Renal cortex interstitium (tissue), 11 donors: ENCODE measurements around the gene FAM78A. TPM values are rescaled to one million over a fixed set of nuclear protein-coding genes. Genes with fewer than 3 reads are reported as not detected.

Source experiments
- DNase-seq, 11 donors: peaks; one replicate each; pipeline ENCODE4 v3.0.0-alpha.2; 2013; ENCODE audit warnings: low read depth in 9 of 11, low spot score in 4 of 11; ENCODE audit errors: extremely low read depth in 1 of 11
- polyA plus RNA-seq, 3 donors: library from polyadenylated mRNA; unstranded; fragments of 120-200 nt; gene quantifications; one replicate each; pipeline ENCODE4 v1.2.1, GENCODE V29; 2013; ENCODE audit not compliant: insufficient read length in 3 of 3

The FAM78A gene
- polyA plus RNA-seq, 3 donors, result 2.5 to 4.3 (median 2.6) TPM

DNA sequence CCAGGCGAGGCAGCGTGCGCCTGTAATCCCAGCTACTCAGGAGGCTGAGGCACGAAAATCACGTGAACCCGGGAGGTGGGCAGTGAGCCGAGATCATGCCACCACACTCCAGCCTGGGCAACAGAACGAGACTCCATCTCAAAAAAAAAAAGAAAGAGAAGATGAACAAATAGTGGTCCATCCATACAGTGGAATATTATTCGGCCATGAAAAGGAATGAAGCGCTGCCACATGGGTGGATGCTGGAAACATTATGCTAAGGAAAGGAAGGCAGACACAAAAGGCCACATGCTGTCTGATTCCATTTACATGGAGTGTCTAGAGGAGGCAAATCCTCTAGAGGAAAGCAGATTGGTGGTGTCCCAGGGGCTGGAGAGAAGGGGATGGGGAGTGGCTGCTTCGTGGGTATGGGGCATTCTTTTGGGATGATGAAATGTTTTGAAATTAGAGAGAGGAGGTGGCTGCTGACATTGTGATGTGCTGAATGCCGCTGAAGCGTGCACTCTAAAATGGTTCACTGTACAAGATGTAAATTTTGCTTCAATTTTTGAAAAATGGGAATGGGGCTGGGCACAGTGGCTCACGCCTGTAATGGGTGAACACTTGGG, 30.2 kb upstream of the FAM78A start:
- no peak for DNase-seq

DNA sequence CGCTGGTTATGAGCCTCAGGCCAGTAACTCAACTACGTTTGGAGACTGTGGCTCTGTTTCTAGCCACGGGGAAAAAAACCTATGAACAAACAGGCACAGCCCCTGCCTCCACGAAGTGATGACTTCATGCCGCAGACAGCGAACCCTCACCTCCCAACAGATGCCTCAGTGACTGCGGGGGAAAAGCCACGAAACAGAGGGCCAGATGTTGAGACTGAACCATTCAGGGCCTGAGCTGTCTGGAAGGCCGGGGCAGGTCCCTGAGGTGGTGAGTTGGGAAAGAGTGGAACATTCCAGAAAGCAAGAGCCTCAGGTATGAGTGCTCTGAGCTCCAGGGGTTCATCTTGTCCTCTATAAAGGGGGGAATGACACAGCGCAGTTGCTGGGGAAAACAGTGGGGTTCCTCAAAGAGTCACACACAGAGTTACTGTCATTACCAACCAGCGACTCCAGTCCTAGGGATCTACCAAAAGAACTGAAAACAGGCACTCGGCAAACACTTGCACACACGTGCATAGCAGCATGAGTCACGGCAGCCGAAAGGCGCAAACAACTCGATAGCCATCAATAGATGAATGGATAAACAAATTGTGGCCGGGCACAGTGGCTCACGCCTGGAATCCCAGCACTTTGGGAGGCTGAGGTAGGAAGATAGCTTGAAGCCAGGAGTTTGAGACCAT, 28.5 kb upstream of the FAM78A start:
- no peak for DNase-seq

DNA sequence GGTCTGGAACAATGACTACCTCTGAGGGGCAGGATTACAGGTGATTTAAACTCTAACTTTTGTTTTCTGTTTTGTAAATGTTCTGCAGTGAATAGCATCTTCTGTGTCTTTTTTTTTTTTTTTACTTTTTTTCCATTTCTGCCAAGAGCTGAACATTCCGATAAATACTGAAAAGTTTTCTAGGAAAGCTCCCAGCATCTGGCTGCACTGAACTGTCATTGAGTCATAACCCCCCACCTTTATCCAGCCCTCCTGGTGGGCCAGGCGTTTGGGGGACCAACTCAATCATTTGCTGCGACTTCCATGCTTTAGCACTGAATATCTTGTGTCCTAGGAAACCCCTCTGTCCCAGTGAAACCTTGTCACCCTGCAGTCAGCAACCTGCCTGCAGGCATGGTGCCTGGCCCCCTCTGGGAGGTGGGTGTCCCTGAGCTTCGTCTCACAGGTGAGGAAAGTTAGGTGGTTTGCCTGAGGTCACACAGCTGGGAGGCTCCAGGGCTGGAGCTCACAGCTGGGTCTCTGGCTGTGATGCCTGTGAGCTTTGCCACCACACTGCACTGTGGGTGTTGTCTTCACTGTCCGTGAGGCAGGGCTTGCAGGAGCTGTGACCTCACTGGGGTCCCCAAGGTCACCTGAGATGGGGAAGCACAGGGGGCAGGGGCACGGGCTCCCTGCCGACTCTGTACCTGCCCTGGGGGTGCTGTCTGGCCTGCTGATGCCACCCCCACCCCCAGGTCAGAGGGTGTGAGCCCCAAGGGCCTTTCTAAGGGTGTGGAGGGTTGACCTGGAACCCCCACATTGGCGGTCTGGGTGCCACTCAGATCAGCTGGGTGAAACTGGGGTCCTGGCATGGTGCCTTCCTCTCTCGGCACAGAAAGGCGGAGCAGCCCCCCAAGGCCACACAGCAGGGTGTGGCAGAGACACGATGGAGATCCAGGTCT, 27.3 kb upstream of the FAM78A start:
- no peak for DNase-seq

DNA sequence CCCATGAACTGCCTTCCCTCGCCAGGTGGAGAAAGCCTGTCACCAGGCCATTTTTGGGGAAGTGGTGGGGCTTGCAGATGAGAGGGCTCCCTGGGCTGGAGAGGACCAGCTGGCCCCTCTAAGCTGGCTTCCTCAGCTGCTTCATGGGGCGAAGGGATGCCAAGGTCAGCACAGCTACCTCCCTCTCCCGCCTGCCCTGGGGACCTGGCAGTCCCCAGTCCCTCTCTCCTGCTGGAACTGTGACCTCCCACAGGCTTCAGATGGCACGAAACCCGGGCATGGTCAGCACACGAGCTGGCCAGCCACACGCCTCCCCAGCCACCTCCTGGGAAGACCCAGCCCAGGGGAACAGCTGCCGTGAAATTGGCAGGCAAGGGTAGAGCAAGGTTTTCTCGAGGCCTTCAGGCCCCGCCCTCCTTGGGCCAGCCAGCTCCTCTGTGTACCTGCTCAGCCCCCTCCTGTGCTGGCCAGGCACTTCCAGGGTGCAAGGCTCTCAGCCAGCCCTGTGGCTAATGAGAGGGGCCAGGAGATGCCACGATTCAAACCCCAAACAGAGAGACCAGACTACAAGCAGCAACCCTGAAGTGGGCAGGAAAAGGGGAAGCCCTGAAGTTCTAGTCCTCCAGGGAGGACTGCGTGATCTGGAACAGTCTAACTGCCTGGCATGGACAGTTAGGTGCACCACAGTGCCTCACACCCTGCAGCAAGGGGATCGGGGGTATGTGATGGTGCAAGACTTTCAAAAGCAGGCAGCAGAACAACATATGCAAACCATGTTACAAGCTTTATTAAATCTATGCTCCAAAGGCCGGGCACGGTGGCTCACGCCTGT, 26.1 kb upstream of the FAM78A start:
- no peak for DNase-seq

DNA sequence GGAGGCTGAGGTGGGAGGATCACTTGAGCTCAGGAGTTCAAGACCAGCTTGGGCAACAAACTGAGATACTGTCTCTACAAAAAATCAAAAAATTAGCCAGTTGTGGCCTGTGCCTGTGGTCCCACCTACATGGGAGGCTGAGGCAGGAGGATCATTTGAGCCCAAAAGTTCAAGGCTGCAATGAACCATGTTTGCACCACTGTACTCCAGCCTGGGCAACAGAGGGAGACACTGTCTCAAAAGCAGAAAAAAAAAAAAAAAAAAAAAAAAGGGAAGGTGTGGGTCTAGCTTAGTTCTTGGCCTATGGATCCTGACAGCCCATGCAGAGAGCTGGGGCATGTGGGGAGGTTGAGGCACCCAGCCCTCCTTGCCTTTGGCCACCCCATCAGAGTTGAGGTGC, 24.1 kb upstream of the FAM78A start:
- no peak for DNase-seq

DNA sequence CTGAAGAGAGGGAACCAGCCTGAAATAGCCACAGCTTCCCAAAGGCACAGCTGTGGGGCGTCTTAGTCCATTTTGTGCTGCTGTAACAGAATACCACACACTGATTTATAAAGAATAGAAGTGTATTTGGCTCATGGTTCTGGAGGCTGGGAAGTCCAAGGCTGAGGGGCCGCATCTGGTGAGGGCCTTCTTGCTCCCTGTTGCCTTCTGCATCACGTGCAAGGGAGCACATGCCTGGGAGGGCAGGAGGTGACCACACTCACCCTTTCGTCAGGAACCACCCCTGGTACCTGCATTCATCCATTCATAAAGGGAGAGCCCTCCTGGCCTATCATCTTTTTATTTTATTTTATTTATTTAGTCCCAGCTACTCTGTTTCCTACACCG, 23.6 kb upstream of the FAM78A start:
- no peak for DNase-seq

DNA sequence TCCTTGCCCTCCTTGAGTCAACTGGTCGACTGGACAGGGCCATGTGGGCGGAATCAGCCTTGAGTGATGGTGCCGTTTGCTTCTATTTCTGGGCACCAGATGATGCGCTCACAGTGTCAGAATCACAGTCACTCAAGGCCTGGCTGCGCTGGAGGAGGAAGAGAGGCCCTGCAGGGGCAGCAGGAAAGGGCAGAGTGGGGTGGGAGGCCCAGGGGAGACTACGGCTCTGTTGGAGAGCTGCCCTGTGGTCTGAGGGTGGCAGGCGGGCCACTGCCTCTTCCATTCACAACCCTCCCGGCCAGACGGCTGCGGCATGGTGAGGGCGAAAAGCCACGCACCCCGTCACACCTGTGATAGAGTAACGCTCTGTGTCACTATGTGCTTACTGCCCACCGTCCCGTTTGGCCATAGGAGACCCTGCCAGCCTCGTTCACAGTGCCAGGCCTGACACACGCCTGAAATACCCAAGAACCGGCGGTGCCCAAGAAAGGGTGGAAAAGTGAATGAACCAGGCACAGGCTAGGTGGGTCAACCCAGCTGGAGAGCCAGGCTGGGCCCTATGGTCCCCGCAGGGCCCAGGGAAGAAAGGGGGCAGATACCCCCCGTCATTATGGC, 23.1 kb upstream of the FAM78A start:
- no peak for DNase-seq

DNA sequence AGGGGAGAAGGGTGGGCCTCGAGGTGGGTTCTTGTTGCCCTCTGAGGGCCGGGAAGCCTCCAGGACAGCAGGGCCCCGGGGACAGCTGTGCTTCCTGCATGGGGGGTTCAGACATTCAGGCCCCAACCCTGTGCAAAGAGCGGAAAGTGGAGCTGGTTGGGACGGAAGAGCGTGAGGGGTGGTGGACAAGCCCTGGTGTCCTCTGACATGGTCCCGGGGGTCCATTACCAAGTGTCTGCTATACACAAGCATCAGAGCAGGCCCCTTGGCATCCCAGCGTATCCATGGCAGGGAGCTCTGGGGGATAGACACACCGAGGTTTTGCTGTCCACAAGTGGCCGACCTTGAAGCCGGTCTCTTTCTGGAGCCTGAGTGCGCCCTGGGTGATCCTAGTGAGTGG, 22.5 kb upstream of the FAM78A start:
- no peak for DNase-seq

DNA sequence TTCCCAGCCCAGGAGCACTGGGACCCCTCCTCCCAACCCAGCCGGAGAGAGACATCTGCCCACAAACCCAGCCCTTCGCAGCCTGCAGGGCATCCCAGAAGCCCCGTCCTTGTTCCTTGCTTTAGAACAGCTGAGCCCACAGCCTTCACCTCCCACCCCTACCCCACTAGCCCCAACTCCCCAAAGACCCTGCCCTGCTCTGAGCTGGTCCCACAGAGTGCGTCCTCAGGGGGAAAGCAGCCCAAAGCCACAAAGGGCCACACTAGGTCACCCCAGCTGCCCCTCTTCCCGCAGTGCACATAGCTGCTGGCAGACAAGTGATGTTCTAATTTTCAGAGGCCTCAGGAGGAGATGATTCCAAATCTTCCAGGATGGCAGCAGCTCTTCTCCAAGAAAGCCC, 22.0 kb upstream of the FAM78A start:
- DNase-seq, result no peak

DNA sequence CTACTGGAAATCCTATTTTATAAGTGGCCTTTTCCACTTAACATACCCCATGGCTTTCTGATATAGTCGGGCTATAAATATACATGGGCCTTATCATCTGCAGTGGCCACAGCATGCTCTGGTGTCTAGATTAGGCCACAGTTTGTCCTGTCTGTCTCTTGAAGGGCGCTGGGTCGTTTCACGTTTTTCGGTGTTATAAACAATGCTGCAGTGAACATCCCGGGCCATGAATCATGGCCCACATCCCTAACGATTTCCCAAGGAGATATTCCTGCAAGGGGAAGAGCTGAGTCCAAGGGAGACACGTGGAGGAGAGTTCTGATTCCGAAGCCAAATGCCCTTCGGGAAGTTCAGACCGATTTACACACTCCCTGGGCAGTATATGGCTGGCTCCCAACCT, 21.6 kb upstream of the FAM78A start:
- no peak for DNase-seq

DNA sequence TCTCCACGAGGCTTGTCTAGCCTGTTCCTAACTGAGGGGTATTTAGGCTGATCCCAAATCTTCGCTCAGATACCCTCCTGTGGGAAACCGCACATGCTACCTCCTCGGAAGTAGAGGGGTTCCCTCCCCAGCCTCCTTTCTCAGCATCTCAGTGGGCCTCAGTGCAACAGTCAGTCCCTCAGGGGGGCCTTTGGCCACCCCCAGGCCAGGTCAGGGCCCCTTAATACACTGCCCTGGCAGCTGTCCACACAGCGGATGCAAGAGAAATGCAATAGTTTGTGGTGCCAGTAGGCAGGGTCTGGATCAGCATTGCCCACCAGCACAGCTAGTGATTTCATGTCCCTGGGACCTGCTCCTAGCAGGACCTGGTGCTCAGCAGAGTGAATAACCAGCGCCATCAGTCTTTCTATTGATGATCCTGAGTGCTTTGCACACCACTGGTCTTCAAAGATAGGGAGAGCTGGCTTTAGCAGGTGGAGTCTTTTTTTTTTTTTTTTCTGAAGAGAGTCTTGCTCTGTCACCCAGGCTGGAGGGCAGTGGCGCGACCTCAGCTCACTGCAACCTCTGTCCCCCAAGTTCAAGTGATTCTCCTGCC, 20.7 kb upstream of the FAM78A start:
- DNase-seq, result no peak

DNA sequence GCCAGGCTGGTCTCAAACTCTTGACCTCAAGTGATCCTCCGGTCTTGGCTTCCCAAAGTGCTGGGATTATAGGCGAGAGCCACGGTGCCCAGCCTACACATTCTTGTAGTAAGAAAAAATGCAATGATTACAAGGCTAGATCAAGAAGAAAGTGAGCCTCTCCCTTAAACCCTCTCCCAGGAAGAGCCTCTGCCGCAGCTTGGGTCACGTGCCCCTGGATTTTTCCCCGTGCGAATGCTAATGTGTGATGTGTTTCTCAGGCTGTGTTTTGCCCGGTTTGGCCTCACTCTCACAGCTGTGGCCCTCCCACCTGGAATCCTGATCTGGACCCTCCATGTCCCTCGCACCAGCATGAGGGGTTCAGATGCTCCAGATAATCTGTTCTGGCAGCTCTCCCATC, 20.1 kb upstream of the FAM78A start:
- DNase-seq, result no peak

DNA sequence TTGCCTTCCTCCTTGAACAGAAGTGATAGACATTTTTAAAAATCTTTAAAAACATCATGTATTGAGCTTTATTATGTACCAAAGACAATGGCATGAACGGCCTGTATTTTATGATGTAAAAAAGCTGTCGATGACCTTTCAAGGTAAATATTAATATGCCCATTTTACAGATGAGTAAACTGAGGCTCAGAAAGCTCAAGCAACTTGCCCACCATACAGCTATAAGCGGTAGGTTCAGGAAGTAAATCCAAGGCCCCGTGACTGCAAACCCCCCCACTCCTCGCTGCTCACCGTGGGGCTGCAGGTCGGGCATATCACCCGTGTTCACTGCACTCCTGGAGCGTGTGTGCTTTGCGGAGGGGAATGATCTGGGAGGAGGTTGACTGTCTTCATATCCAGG, 16.6 kb upstream of the FAM78A start:
- no peak for DNase-seq

DNA sequence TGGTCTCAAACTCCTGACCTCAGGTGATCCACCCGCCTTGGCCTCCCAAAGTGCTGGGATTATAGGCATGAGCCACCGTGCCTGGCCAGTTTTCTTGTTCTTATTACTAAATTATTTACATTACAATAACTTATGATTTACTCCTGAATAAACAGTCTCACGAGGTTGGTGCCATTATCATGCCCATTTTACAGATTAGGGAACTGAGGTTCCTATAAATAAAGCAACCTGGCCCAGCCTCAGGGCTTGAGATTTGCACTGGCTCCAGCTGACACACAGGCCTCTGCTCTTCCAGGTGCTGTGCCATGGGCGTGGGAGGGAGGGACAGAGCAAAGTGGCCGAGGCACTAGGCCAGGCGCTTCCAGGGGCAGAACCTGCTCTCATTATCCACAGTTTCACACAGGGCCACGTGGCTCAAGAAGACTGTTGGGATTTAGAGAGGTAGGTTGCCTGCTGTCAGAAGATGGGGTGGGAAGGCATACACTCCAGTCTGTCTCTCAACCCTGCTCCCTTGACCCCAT, 15.5 kb upstream of the FAM78A start:
- DNase-seq, result no peak

DNA sequence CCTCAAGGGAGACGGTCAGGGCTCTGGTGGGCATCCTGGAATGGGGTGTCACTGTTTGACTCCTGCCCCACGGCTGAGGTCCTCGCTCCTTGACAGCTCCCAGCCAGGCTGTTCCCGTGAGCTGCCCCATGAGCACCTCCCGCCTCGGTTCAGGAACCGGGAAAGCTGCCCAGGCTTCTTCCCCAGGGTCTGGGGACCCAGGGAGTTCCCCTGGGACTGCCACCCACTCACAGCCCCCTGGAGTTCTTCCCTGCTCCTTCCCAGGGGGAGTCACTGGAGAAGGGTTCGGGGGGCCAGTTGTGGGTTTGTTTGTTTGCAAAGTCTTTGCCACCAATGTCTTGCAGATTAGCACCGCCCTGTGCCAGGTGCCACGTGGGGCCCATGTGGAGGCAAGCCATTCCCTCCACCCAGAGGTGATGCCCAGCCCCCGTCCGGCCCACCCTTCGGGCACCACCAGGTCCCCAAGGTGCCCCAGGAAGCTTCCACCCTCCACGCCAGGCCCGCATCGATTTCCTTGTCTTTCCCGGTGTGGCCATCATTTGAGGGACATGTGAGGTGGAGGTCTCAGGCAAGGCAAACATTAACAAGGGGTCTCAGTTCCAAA, 14.6 kb upstream of the FAM78A start:
- no peak for DNase-seq

DNA sequence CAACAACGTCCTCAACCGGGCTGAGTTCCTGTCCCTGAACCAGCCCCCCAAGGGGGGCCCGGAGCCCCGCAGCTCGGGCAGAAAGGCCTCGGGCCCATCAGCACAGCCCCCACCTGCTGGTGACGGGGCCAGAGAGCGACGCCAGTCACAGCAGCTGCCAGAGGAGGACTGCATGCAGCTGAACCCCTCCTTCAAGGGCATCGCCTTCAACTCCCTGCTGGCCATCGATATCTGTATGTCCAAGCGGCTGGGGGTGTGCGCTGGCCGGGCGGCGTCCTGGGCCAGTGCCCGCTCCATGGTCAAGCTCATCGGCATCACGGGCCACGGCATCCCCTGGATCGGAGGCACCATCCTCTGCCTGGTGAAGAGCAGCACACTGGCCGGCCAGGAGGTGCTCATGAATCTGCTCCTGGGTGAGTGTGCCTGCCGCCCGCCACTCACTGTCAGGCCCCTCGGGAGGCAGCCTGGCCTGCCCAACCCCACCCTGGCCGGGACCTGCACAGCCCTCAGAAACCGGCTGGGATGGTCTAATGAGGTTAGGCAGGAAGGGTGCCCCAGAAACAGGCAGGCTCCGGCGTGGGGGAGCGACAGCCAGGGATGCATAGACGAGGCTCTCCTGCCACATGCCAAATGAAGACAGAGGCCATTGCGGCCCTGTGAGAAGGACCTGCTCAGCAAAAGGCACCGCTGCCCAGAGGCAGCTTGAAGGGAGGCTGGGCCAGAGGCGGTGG, 13.9 kb upstream of the FAM78A start:
- DNase-seq, result no peak

DNA sequence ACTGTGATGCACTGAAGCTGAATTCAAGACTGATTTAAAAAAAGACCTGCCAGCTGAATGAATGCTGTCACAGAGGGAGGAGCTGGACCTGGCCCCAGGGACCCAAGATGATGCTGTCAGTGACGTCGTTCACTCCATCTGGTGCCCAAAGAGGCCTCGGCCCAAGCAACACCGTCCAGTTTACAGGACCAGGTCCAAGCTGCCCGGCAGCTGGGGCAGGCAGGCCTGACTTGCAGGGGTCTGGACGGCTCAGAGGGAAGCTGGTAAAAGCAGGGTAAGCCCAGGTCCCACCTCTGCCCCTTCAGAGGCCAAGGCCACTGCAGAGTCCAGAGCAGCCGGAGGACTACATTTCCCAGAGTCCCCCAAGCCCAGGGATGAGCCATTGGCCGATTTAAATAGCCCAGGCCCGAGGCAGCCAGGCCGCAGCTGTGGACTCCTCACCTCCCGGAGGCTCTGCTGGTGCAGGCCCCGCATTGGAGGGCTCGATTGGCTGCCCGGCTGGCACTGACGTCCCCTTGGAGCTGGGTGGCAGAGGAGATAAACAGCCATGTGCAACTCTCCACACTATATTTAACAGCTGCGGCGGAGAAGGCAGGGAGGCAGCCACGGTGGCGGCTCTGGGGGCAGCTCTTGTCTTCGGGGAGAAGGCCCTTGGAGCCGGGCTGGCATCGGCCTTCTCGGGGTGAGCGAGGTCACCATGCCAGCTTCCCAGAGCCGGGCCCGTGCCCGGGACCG, 13.2 kb upstream of the FAM78A start, which contains the start of gene PLPP7:
TSS of gene PLPP7 (plus strand) at position 423 of the 735 bp plus-strand sequence. CDS start at position 698, 275 bp downstream.
- DNase-seq, result no peak
